Tongue (tissue), 2 donors: ENCODE measurements around the gene NFATC4. TPM values are rescaled to one million over a fixed set of nuclear protein-coding genes. Genes with fewer than 3 reads are reported as not detected.

Source experiments
- DNase-seq: peaks from one replicate; pipeline ENCODE4 v3.0.0-alpha.2; 2015
- total RNA-seq: library from RNA; depleted of rRNA; stranded (reverse); fragments of >200 nt; gene quantifications from one replicate; pipeline ENCODE4 v1.2.3, GENCODE V29; 2014

Gene NFATC4
- total RNA-seq, 1 donor from 2014 or later = 56.6 TPM

DNA sequence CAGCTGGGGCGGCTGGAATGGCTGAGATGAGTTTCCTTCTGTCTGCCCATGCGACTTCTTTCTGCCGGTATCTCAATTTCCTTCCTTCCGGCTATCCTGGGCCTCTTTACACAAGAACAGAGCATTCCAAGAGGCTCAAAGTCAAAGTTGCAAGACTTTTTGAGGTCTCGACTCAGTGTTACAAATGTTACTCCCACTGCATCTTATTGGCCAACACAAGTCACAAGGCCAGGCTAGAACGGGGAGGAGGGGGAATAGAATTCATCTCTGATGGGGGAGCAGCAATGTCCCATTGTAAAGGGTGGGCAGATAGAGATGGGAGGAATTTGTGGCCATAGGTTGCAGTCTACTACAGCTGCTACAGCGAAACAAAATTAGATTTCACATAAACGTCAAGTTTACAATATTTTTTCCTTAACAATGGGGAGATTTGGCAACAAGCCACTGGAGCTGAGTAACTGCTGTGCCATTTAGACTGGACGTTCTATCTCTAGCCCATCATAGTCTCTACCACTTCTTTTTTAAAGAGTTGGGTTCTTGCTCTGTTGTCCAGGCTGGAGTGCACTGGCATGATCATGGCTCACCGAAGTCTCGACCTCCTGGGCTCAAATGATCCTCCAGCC lies 21.4 kb downstream of the NFATC4 start:
- no peak for DNase-seq

DNA sequence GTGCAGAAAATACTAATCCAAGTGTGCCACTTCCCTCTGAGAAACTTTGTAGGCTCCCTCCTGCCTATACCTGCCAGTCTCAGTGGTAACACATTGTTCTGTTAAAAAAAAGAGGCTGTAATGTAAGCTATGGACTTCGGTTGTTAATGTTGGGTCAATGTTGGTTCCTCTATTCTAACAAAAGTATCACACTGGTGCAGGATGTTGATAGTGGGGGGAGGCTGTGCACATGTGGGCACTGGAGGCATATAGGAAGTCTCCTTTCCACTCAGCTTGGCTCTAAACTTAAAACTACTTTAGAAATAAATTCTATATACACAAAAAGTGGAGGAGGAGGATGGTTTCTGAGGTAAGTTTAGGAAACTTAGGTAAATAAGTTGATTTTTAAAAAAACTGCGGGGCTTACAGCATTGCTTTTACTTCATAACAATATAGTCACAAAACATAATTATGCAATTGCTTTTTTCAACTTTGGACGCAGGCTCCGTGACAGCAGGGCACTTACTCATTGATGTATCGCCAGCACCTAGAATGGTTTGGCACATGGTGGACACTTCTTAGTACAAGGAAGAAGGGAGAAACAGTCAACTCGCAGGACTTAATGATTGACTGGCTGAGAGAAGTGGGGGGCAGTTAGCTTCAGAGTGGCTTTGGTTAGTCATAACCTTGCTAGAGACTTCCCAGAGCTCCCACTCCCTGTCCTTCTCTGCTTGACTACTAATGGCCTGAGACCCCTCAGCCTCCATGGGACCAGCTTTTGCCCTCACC lies 22.9 kb downstream of the NFATC4 start:
- DNase-seq = no peak

DNA sequence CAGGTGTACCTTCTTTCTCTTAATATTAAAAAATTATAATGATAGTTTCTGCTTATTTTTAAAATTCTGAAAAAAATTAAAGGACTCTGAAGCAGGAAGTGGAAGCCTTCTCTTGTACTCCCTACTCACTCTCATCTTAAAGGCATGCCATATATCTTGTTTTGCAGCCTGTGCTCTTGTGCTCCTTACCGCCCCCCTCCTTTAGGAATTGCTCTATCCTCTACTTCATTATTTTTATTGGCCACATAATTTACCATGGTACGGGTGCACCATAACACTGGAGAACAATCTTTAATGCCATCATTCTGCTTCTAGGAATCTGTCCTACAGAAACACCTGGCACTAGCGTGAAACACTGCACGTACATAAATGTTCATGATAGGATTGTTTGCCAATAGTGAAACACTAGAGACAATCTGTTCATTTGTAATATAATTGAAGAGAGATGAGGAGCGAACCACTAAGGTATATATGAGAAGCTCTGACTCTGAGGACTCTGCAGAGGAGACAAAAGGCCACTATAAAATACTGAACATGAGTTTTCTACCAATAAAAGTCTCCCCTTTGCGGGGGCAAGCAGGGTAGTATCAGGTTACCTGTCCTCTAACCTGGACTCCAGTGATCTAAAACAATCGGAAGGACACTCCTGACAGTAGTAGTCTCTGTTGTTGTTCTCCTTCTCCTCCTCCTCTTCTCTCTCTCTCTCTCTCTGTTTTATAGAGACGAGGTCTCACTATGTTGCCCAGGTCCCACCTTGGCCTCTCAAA lies 24.5 kb downstream of the NFATC4 start:
- DNase-seq = no peak

DNA sequence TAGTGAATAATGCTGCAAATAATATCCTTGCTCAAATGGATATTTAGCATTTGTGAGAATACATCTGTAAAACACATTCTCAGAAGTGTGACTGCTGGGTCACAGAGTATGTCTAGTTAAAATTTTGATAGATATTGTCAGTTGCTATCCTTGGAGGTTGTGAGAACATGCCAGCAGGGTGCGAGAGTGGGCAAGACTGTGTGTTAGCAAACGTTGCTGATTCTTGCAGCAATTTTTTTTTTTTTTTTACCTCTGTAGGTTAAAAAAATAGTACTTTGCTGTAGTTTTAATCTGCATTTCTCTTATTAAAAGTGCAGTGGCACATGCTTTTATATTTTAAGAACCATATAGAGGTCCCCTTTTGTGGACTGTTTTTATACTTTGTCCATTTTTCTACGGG lies 26.3 kb downstream of the NFATC4 start:
- DNase-seq = no peak

DNA sequence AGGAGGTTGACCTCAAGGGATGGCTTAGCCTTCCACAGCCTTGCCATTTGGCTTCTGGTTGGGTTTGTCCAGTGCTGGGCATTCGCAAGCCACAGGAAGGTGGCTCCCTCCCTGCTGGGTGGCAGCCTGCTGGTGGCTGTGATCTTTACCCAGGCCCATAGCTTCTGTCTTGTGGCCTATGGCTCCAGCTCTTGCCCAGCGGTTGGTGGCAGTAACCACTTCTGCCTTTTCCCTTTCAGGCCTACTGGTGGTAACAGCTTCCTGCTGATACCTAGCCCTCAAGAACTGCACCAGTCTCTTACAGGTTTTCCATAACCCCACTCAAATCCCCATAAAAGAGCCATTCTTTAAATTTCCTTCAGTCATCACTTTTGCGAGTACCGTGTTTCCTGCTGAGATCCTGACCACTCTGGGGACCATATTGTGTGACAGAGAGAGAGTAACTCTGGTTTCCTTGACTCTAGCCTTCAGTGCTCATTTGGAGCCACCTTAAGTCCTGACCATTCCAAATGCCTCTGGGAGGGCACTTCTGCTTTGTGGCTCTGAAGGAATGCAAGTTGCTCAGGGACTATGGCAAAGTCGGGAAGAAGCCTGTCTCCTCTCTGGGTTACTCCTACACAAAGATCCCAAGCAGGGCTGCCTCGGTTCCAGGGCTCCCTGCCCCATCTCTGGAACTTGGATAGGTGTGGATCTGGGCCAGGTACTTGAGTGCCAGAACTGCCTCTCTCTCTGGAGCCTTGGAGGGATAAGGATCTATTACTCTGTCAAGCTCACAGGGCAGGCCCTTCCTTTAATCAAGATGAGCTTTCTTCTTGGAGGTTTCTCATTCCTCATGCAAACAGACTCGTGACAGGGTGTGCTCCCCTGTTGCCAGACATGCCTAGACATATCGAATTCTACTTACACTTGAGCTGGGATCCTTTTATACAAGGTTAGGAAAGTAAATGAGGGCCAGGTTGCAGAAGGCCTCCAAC lies 27.9 kb downstream of the NFATC4 start:
- DNase-seq = peak; percentile 57

DNA sequence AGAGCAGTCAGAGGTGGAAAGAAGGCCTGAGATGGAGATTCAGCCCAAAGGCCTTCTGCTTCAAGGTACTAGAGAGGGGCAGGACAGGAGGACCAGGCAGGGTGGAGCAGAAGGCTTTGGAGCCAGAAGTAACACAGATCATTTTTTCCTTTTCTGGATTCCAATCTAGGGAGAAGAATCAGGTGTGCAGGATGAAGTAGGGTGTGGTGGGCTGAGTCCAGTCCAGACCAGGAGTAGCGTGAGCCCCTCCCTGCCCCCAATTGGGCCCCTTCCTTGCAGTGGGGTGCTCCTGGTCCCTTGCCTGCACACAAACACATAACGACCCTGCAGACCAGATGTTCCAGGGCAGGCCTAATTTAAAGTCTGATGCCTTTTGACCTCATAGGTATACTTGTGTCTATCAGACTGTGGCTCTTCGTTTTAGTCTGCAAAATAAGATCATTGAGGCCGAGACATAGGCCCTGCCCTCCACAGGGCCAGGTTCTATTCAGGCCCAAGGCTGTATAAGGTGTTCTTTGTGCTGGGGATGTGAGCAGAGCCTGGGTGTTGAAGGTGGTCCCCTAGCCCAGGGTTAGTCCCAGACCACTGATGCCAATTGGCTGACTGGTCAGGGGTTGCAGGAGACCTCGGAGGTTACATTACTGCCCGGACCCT lies 29.8 kb downstream of the NFATC4 start:
- no peak for DNase-seq

DNA sequence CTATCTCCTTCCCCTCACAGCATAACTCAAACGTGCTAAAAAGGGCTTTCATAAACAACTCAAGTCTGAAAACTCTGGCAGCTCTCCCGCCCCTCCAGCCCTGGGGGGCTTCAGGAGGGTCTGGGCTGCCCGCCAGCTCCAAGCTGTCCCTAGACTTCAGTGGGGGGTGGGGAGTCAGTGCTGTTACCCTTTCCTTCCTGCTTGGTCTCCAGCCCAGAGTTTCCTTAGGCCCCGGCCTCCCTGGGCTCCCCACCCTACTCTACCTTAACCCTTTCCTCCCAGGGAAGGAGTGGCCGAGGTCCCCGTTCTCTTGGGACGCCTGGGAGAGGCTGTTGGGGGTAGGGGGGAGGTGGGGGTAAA lies 30.3 kb downstream of the NFATC4 start:
- peak; percentile 89 for DNase-seq

DNA sequence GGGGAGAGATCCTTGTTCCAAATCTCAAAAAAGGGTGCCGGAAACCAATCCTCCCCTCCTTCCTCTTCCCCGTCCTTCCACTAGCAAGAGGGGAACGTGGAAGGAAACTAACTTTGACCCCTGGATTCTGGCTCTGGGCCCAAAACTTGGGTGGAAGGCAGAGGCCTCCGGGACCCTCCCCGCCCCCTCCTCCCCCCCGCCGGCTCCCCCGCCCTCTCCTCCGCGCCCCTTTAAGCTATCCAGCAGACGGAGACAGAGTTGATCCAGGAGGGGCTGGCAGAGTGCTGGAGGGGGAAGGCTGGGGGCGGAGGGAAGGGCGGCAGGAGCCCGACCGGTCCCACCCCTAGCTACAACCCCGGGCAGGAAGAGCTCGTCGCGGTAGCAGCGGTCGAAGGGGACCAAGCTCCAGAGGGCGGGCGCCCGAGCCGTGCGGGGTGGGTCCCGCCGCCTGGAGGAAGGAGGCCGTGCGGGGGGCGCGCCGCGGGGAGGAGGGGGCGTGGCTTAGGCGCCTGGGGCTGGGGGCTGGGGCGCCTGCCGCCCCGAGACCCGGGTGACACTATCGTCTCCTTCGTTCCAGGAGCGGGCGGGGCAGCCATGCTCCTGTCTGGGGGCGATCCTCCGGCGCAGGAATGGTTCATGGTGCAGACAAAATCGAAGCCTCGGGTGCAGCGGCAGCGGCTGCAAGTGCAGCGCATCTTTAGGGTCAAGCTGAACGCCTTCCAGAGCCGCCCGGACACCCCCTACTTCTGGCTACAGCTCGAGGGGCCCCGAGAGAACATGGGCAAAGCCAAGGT lies 30.9 kb downstream of the NFATC4 start, which contains the start of gene NYNRIN:
TSS of gene NYNRIN (plus strand) at position 351 of the 794 bp plus-strand sequence. CDS start at position 595, 244 bp downstream.
- DNase-seq = peak; percentile 87

DNA sequence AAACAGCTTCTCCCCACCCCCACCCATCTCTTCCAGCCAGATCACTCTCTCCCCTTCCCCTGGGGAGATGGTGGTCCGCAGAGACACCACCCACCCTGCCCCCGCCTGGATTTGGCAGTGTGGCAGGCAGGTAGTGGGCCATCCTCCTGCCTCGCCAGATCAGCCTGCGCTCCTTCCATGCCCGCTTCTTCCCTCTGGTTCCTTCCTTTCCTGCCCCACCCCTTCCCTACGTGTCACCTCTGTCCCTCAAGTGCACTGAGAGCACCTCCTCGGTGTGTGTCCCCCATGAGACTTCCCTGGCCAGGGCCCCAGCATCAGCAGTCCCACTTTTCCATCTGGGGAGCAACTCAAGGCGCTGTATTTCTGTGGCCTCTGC lies 31.5 kb downstream of the NFATC4 start:
- DNase-seq = no peak

DNA sequence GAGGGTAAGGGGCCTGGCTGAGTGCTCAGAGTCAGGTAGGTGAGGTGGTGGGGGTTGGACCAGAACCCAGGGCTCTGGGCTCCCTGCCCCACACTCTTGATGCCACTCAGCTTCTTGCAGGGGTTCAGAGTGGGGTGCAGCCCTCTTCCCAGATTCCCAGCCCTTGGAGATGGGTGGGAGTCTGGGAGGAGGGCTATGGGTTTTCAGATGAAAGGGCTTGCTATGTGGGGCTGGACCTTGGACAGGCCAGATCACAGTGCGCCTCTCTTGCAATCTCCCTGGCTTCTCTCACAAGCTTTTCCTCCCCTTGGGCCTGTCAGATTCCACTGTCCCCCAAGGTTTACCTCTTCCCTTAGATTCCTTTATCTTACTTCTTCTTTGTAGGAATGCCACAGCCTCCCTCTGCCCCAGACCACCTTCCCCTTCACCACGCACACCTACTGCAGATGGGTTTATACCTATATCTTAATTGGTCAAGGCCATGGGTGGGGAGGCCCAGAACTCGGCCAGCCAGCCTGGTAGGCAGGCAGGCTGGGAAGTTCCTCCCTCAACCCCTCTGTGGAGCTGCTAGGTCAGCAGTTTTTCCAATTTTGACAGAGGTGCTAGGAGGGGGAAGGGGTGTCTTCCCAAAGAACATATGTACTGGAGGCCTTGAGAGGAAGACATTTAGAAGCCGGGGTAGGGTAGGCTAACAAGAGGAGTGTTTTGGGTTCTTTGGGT lies 32.2 kb downstream of the NFATC4 start:
- DNase-seq = no peak

DNA sequence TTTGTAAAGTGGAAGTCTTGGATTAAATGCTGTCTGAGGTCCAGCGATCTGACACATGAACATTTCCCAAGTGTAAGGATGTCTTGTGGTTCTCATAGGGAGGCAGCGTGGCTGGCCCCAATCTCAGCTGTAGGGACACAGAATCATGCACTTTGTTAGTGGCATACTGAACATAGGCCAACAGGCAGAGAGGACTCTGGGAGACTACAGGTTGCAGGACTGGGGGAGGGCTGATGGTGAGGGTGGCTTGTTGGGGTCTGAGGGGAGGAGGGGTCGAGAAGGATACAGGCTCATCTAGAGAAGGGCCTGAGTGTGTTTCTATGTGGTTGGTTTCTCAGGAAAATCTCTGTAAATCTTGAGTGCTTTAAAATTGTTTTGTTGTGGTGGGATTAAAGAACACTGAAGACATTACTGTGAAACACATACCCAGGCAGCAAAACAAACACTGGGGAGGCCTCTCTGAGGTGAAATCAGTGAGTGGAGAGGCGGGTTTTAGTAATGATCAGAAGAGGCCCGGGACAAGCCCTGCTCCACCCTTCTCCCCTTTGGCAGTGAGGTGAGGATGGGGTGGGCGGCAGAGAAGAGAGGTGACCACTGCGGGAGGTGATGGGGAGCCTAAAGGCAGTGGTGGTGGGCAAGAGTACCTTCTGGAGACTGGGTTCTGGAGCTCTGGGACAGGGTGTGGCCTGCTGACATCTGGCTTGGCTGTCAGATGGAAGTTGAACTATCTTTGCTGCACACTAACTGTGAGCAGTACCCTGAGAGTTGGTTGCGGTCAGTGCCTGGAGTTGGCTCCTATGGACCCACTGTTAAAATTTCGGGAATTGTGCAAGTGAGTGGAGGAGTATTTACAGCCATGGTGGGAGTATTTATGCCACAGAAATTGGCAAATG lies 34.1 kb downstream of the NFATC4 start:
- DNase-seq = no peak

DNA sequence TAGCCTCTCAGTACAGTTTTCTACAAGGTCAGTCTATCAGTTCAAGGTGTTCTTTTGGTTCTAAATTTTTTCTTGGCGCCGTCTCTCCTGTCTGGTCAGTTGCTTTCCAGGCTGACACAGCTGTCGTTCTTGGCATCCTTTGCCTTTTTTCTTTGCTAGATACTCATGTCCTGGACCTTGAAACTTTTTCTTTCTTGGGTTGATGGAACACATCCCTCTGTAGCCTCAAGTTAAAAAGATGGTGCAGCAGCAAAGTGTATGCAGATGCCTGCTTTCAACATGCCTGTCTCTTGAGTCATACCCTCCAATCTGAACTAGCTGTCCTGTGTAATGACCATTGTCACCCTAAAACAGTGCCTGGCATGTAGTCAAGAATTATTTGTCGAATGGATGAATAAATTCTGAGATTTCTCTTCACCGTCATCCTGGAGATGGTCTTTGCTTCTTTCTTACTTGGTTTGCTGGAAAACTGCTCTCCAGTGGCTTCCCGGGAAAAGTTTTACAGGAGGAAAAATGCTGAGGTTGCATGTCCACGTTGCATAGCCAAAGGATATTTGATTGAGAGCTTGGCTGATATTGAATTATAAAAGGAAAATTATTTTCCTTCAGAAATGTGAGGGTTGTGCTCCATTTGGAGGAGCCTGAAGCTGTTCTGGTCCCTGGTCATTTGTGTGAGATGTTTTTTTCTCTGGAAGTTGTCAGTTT lies 35.5 kb downstream of the NFATC4 start:
- DNase-seq = peak; percentile 74

DNA sequence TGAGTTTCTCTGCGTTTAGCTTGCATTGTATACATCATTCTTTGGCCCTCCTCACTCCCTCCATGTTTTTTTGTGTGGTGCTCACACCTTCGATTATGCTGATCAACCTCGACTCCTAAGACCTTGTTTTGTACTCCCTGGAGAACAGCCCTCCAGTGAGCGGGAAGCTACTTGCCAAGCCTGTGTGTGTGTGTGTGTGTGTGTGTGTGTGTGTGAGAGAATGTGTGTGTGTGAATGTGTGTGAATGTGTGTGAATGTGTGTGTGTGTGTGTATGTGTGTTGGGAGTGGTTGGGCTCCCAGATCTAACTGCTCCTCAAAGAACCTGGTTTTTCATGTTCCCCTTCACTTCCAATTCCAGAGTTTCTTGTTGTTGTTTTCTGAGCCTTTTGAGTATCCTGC lies 36.8 kb downstream of the NFATC4 start:
- DNase-seq = no peak

DNA sequence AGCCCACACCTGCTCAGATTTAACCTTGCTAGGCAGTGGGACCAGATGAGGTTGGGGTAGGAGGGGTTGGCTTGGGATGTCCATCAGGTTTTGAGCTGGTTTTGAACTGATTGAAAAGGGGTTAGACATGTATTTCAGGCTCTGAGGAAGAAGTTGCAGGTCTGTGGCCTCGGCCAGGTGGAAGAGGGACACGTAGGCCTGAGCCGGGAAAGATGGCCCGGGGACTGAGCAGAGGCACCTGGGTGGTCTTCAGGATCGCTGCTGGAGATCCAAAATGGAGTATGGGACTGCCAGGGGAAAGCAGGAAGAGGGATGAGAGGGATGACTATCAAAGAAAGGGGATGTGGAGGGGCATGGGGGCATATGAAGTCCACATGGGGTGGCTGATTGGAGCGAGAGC lies 38.4 kb downstream of the NFATC4 start:
- no peak for DNase-seq

DNA sequence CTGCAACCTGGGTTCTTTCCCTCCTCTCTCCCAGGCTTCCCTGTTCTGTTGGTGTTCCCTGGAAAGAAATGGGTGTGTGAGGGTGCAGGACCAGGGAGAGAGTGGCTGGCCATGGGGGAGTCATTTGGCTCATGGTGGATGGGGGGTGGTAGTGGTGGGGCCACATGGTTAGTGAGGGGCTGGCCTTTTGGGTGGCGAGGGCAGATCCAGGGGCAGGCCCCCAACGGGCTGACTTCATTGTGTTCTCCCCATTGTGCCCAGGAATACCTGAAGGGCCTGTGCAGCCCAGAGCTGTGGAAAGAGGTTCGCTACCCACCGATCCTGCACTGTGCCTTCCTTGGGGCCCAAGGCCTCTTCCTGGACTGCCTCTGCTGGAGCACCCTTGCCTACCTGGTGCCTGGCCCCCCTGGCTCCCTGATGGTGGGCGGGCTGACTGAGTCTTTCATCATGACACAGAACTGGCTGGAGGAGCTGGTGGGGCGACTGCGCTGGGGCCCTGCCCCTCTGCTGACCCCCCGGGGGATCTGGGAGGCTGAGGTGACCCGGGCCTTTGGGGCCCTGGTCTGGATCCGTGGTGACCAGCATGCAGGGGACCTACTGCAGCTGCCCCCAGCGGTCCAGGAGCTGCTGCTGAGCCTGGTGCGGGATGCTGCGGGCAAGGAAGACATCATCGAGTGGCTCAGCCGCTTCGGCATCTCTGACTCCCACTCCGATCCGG lies 39.8 kb downstream of the NFATC4 start:
- DNase-seq = no peak

DNA sequence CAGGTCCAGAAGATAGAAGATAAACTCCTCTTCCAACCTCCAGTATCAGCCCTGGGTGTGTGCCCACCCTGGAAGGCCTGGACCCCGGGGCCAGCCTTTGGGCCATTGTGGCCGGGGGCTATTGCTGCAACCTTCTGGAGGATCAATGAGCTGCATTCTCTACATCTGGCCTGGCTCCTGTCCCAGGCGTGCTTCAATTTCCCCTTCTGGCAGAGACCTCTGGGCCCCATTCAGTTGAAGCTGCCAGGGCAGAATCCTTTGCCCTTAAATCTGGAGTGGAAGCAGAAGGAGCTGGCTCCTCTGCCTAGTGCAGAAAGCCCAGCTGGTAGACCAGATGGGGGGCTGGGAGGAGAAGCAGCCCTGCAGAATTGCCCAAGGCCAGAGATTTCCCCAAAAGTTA lies 40.8 kb downstream of the NFATC4 start:
- DNase-seq = peak; percentile 81

DNA sequence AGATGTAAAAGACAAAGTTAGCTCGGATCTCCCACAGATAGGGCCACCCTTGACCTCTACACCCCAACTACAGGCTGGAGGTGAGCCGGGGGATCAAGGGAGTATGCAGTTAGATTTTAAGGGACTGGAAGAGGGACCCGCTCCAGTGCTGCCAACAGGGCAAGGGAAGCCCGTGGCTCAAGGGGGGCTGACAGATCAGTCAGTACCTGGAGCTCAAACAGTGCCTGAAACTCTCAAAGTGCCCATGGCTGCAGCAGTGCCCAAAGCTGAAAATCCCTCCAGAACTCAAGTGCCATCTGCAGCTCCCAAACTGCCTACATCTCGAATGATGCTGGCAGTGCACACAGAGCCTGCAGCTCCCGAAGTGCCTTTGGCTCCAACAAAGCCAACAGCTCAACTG lies 41.2 kb downstream of the NFATC4 start:
- no peak for DNase-seq

DNA sequence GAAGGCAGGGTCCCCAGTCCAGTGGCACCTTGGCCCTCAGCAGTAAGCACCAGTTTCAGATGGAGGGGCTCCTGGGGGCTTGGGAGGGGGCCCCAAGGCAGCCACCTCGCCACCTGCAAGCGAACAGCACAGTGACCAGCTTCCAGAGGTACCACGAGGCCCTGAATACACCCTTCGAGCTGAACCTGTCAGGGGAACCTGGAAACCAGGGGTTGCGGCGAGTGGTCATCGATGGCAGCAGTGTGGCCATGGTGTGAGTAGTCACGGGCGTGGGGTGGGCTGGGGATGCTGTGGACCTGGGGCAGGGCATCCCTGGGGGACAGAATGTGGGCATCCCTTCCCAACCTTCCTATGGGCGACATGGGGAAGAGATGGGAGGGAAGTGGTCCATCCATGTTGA lies 42.0 kb downstream of the NFATC4 start:
- no peak for DNase-seq
